Measurements from ENCODE around the gene CCDC33. TPM values are rescaled to one million over a fixed set of nuclear protein-coding genes. Genes with fewer than 3 reads are reported as not detected.

CCDC33 gene
- total and polyA plus RNA-seq, 2 donors from 2014 or later = 0.63 TPM; not detected in 1

DNA sequence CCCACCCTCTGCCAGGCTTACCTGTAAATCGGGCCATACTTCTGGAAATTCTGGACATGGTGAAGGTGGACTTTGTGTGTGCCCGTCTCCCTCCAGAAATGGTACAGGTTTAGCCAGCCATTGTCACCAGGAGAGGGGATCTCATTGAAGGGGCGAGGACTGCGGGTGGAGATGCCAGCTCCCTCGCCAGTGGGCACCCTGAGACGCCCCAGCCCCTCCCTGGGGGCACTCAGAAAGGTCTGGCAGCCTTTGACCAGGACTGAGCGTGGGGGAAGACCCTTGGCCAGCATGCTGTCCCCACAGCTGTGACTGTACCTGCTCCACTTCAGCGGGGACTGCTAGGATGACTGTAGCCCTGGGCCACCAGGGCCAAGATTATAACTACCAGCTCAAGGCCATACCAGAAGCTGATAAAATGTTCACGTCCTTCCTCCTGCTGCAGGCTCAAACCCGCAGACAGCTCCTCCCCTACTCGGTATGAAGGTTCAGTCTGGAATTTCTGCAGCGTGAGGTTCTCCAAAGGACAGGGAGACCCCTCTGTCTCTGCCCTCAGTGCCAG, 131.2 kb downstream of the CCDC33 start, which contains the start of gene CYP11A1:
TSS of gene CYP11A1 (minus strand) at position 351 of the 559 bp plus-strand sequence. CDS start at position 290, 61 bp downstream.
- TF ChIP-seq CTCF (IDR thresholded peaks at IDR 0.05; ENCODE audit: borderline replicate concordance, extremely low read depth, insufficient read depth) = no peak
- no peak within 1 kb of the TSS for H3K4me3 ChIP-seq (ENCODE audit: low read length in 3 of 3)
- no peaks in the 10 kb centered on the region for H3K9me3 ChIP-seq (ENCODE audit: control insufficient read depth in 2 of 3, insufficient read depth in 1 of 3, low read length in 3 of 3)
- intact Hi-C loops (cut with DNase I) = no loop called here
- no peak within 1 kb of the TSS for H3K9ac ChIP-seq (ENCODE audit: low read length in 3 of 3)
- FAIRE-seq = no peak
- no peaks in the 10 kb centered on the region for H3K36me3 ChIP-seq (ENCODE audit: control insufficient read depth in 2 of 3, insufficient read depth in 3 of 3, low read length in 3 of 3)
- no peak within 1 kb of the TSS for H3K27ac ChIP-seq (ENCODE audit: low read depth in 2 of 2, low read length in 2 of 2)
- H3K27me3 ChIP-seq (ENCODE audit: control insufficient read depth, insufficient read depth, low read length) = no peaks in the 10 kb centered on the region
- no peak for DNase-seq
- peaks cover 0 to 2% (median 0%) of the 10 kb centered on the region in 3 donors for H3K4me1 ChIP-seq (ENCODE audit: control insufficient read depth in 2 of 3, insufficient read depth in 2 of 3, low read depth in 1 of 3, low read length in 3 of 3)

DNA sequence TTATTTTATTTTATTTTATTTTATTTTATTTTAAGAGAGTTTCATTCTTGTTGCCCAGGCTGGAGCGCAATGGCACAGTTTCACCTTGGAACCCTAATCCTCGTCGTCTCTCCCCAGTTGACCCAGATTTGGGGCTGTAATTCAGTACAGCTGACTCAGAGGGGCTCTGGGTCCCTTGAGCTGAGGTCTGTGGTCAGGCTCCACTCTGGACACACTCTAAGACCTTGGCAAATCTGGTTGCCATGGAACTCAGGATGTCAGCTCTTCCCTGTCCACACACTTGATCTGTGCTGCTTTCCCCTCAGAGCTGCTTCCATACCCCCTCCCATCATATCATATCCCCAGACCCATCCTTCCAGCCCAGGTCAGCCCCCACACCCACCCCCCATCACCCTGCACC, 132.0 kb downstream of the CCDC33 start:
- Histone ChIP-seq H3K9me3 (ENCODE audit: control insufficient read depth in 2 of 3, insufficient read depth in 1 of 3, low read length in 3 of 3) (no peaks in the 10 kb centered on the region), H3K4me1 (ENCODE audit: control insufficient read depth in 2 of 3, insufficient read depth in 2 of 3, low read depth in 1 of 3, low read length in 3 of 3) (peaks cover 0 to 2% (median 0%) of the 10 kb centered on the region in 3 donors), H3K4me3 (ENCODE audit: low read length in 3 of 3) (no peak overlapping the region), H3K9ac (ENCODE audit: low read length in 3 of 3) (no peak overlapping the region), H3K36me3 (ENCODE audit: control insufficient read depth in 2 of 3, insufficient read depth in 3 of 3, low read length in 3 of 3) (no peaks in the 10 kb centered on the region), H3K27ac (ENCODE audit: low read depth in 2 of 2, low read length in 2 of 2) (no peak overlapping the region), H3K27me3 (ENCODE audit: control insufficient read depth, insufficient read depth, low read length) (no peaks in the 10 kb centered on the region)
- DNase-seq (no peak), FAIRE-seq (no peak)
- TF ChIP-seq CTCF (IDR thresholded peaks at IDR 0.05; ENCODE audit: borderline replicate concordance, extremely low read depth, insufficient read depth) = no peak
- intact Hi-C loops (cut with DNase I) = no loop called here

DNA sequence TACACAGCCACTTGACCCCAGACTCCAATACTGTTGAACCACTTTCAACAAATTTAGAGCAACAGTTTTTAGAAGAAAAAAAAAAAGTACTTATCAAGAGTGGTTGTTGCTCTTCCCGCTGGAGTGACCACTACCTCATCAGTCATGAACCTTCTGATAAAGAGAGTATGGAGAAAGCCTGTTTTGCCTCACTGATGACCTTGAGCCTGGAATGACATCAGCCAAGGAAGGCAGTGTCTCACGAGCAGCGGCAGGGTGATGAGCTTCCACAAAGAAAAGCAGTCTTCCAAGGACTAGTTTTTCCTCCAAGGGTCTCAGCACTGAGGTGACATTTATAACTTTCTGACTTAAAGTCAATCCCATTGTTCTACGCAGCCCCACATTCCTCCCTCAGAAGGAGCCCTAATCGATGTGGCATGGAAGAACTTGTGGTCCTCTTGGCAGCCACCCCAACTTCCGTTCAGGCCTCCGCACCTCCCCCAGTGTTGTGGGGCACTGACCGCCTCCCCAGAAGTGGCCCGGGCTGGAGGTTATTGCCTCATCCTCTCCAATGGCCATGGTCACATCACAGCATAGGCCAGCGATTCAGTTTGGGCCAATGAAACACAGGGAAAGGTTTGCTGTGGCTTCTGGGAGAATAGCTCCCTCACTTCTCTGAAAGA, 133.1 kb downstream of the CCDC33 start:
- no peak for DNase-seq
- TF ChIP-seq CTCF (IDR thresholded peaks at IDR 0.05; ENCODE audit: borderline replicate concordance, extremely low read depth, insufficient read depth) = no peak
- H3K27me3 ChIP-seq (ENCODE audit: control insufficient read depth, insufficient read depth, low read length) = no peaks in the 10 kb centered on the region

More for the DNA sequence above, 133.1 kb downstream of the CCDC33 start:
- Histone ChIP-seq H3K4me3 (ENCODE audit: low read length in 3 of 3) (no peak overlapping the region), H3K9me3 (ENCODE audit: control insufficient read depth in 2 of 3, insufficient read depth in 1 of 3, low read length in 3 of 3) (no peaks in the 10 kb centered on the region), H3K36me3 (ENCODE audit: control insufficient read depth in 2 of 3, insufficient read depth in 3 of 3, low read length in 3 of 3) (no peaks in the 10 kb centered on the region), H3K4me1 (ENCODE audit: control insufficient read depth in 2 of 3, insufficient read depth in 2 of 3, low read depth in 1 of 3, low read length in 3 of 3) (peaks cover 0 to 7% (median 0%) of the 10 kb centered on the region in 3 donors), H3K27ac (ENCODE audit: low read depth in 2 of 2, low read length in 2 of 2) (no peak overlapping the region), H3K9ac (ENCODE audit: low read length in 3 of 3) (no peak overlapping the region)
- intact Hi-C loops (cut with DNase I) = no loop called here
- FAIRE-seq = no peak
